GM23338 (cell line): ENCODE data around the gene CLDN9.

Experiments used
- CREB1 ChIP-seq: fragments of 250-450 bp; sonication (Bioruptor Pico); IDR thresholded peaks from 2 replicates; pipeline ENCODE4 v1.5.0; 2020; ENCODE audit warnings: low read depth, mild to moderate bottlenecking, moderate library complexity
- ETS1 ChIP-seq: IDR thresholded peaks from 2 replicates; pipeline ENCODE4 v1.6.1; 2016; ENCODE audit warnings: antibody characterized with exemption
- EZH2 ChIP-seq: fragments of 200-600 bp; sonication (generic); IDR thresholded peaks from one replicate; pipeline ENCODE4 v1.8.0; 2017; ENCODE audit warnings: antibody characterized with exemption, mild to moderate bottlenecking, low read depth; ENCODE audit not compliant: unreplicated experiment
- EZH2phosphoT487 ChIP-seq: fragments of 200-600 bp; sonication (generic); IDR thresholded peaks from one replicate; pipeline ENCODE4 v1.8.1; 2018; ENCODE audit warnings: antibody characterized with exemption; ENCODE audit not compliant: unreplicated experiment
- JUNB ChIP-seq: IDR thresholded peaks from one replicate; pipeline ENCODE4 v1.6.1; 2016; ENCODE audit warnings: antibody characterized with exemption; ENCODE audit not compliant: unreplicated experiment
- NANOG ChIP-seq: IDR thresholded peaks from 2 replicates; pipeline ENCODE4 v1.6.1; 2016; ENCODE audit warnings: antibody characterized with exemption, borderline replicate concordance
- POLR2AphosphoS5 ChIP-seq: IDR thresholded peaks from 2 replicates; pipeline ENCODE4 v1.6.1; 2016; ENCODE audit warnings: antibody characterized with exemption, low read depth
- TF ChIP-seq, protein P1 (sequence below), 2 experiments: fragments of 200-600 bp in 1 of 2; sonication (generic) in 1 of 2; conservative IDR thresholded peaks; 2 replicates each; pipeline versions ENCODE4 v1.5.1 to v1.6.1; 2016 to 2017; ENCODE audit warnings: antibody characterized with exemption in 2 of 2, low read depth in 2 of 2, mild to moderate bottlenecking in 2 of 2, moderate library complexity in 1 of 2
- TF ChIP-seq, protein P2 (sequence below): IDR thresholded peaks from one replicate; pipeline ENCODE4 v1.6.1; 2018; ENCODE audit warnings: antibody characterized with exemption; ENCODE audit not compliant: unreplicated experiment

DNA sequence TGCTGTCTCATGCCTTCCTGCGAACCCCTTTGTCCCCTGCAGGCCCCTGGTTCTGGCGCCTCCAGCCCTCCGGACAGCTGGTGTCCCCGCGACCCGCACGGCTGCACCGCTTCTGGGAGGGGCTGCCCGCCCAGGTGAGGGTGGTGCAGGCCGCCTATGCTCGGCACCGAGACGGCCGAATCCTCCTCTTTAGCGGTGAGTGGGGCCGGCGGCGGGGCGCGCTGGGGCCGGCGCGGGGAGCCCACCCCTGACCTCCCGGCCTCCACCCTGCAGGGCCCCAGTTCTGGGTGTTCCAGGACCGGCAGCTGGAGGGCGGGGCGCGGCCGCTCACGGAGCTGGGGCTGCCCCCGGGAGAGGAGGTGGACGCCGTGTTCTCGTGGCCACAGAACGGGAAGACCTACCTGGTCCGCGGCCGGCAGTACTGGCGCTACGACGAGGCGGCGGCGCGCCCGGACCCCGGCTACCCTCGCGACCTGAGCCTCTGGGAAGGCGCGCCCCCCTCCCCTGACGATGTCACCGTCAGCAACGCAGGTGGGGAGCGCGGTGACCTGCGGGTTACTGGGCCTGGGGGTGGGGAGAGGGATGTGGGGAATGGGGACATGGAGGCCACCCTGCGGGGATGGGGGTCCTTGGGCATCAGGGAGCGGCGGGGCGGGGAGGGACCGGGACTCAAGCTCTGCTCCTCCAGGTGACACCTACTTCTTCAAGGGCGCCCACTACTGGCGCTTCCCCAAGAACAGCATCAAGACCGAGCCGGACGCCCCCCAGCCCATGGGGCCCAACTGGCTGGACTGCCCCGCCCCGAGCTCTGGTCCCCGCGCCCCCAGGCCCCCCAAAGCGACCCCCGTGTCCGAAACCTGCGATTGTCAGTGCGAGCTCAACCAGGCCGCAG, 45.7 kb downstream of the CLDN9 start:
- TF ChIP-seq POLR2AphosphoS5 (0 out of 2 replicates have a peak, but pooled peaks have one; percentile 24), EZH2 (no peak), EZH2phosphoT487 (no peak), JUNB (no peak), NANOG (no peak), ETS1 (no peak), CREB1 (CRISPR knock-in tag) (no peak)
- TF ChIP-seq, protein P1, sequence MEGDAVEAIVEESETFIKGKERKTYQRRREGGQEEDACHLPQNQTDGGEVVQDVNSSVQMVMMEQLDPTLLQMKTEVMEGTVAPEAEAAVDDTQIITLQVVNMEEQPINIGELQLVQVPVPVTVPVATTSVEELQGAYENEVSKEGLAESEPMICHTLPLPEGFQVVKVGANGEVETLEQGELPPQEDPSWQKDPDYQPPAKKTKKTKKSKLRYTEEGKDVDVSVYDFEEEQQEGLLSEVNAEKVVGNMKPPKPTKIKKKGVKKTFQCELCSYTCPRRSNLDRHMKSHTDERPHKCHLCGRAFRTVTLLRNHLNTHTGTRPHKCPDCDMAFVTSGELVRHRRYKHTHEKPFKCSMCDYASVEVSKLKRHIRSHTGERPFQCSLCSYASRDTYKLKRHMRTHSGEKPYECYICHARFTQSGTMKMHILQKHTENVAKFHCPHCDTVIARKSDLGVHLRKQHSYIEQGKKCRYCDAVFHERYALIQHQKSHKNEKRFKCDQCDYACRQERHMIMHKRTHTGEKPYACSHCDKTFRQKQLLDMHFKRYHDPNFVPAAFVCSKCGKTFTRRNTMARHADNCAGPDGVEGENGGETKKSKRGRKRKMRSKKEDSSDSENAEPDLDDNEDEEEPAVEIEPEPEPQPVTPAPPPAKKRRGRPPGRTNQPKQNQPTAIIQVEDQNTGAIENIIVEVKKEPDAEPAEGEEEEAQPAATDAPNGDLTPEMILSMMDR (conservative IDR thresholded peaks at IDR 0.05; ENCODE audit: low read depth in 2 of 2), result peak; percentile 23 to 67; a peak in 3 of 4 replicates
- TF ChIP-seq, protein P2, sequence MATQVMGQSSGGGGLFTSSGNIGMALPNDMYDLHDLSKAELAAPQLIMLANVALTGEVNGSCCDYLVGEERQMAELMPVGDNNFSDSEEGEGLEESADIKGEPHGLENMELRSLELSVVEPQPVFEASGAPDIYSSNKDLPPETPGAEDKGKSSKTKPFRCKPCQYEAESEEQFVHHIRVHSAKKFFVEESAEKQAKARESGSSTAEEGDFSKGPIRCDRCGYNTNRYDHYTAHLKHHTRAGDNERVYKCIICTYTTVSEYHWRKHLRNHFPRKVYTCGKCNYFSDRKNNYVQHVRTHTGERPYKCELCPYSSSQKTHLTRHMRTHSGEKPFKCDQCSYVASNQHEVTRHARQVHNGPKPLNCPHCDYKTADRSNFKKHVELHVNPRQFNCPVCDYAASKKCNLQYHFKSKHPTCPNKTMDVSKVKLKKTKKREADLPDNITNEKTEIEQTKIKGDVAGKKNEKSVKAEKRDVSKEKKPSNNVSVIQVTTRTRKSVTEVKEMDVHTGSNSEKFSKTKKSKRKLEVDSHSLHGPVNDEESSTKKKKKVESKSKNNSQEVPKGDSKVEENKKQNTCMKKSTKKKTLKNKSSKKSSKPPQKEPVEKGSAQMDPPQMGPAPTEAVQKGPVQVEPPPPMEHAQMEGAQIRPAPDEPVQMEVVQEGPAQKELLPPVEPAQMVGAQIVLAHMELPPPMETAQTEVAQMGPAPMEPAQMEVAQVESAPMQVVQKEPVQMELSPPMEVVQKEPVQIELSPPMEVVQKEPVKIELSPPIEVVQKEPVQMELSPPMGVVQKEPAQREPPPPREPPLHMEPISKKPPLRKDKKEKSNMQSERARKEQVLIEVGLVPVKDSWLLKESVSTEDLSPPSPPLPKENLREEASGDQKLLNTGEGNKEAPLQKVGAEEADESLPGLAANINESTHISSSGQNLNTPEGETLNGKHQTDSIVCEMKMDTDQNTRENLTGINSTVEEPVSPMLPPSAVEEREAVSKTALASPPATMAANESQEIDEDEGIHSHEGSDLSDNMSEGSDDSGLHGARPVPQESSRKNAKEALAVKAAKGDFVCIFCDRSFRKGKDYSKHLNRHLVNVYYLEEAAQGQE, result no peak
